RWPE2 (cell line): ENCODE measurements around the gene PLSCR5.

ENCODE experiments used
- ATAC-seq: fragments of 200-7000 bp; cut with Tn5 transposase; 3 replicates; pipeline ENCODE4 v1.9.1; 2021; ENCODE audit warnings: low read depth
- DNase-seq: peaks from one replicate; pipeline ENCODE4 v3.0.0-alpha.2; 2020; ENCODE audit warnings: low spot score
- H3K27ac ChIP-seq: fragments of 450-650 bp; 2 replicates; pipeline ENCODE4 v1.5.1; 2017; ENCODE audit warnings: mild to moderate bottlenecking; ENCODE audit not compliant: poor library complexity, severe bottlenecking
- H3K27me3 ChIP-seq: fragments of 250-450 bp; sonication (Bioruptor Pico); 2 replicates; pipeline ENCODE4 v1.5.1; 2021; ENCODE audit warnings: mild to moderate bottlenecking, moderate library complexity; ENCODE audit not compliant: insufficient read depth, poor library complexity, severe bottlenecking
- H3K36me3 ChIP-seq: fragments of 250-450 bp; sonication (Bioruptor Pico); 2 replicates; pipeline ENCODE4 v1.5.1; 2020; ENCODE audit warnings: low read depth, mild to moderate bottlenecking, moderate library complexity
- H3K4me1 ChIP-seq: fragments of 250-450 bp; sonication (Bioruptor Pico); 2 replicates; pipeline ENCODE4 v1.5.1; 2021; ENCODE audit warnings: mild to moderate bottlenecking, moderate library complexity; ENCODE audit not compliant: insufficient read depth, poor library complexity, severe bottlenecking
- H3K4me3 ChIP-seq: fragments of 250-450 bp; sonication (Bioruptor Pico); 2 replicates; pipeline ENCODE4 v1.5.1; 2021; ENCODE audit warnings: mild to moderate bottlenecking, moderate library complexity; ENCODE audit not compliant: severe bottlenecking
- H3K9me3 ChIP-seq: fragments of 250-450 bp; sonication (Bioruptor Pico); 2 replicates; pipeline ENCODE4 v1.5.1; 2021; ENCODE audit warnings: mild to moderate bottlenecking, moderate library complexity; ENCODE audit not compliant: severe bottlenecking
- CTCF ChIP-seq: fragments of 450-650 bp; IDR thresholded peaks from one replicate; pipeline ENCODE4 v1.5.1; 2017; ENCODE audit warnings: mild to moderate bottlenecking, moderate library complexity; ENCODE audit not compliant: poor library complexity, severe bottlenecking

Gene PLSCR5

GRCh38 chr3:146544002-146544928, 60.9 kb downstream of the PLSCR5 start, which contains the start of gene PLSCR1:
Gene PLSCR1, minus strand, starts transcription at chr3:146544607. Its CDS starts 8,055 bp downstream, at chr3:146536552.
- H3K27ac ChIP-seq: peak within 1 kb of the TSS; percentile 75
- no peaks in the 10 kb centered on the region for H3K9me3 ChIP-seq
- H3K27me3 ChIP-seq: no peaks in the 10 kb centered on the region
- TF ChIP-seq CTCF: no peak
- peak within 1 kb of the TSS; percentile 65 for H3K4me3 ChIP-seq
- DNase-seq (peak; percentile 93), ATAC-seq (peak; percentile 86)
- peaks cover 23% of the 10 kb centered on the region for H3K4me1 ChIP-seq
- H3K36me3 ChIP-seq: peaks cover 9% of the 10 kb centered on the region

- Histone ChIP-seq H3K4me3 (peak overlapping the region; percentile 65), H3K27ac (peak overlapping the region; percentile 75), H3K36me3 (peaks cover 11% of the 10 kb centered on the region), H3K4me1 (peaks cover 23% of the 10 kb centered on the region), H3K27me3 (no peaks in the 10 kb centered on the region), H3K9me3 (no peaks in the 10 kb centered on the region)
- peak; percentile 29; the same call in 2 of the 3 replicates for ATAC-seq
- DNase-seq: no peak
- no peak for TF ChIP-seq CTCF
Measured at GRCh38 chr3:146543461-146544001, 61.6 kb downstream of the PLSCR5 start.

- no peak for ATAC-seq
- Histone ChIP-seq H3K4me3 (peak overlapping the region; percentile 65), H3K36me3 (peaks cover 11% of the 10 kb centered on the region), H3K27me3 (no peaks in the 10 kb centered on the region), H3K4me1 (peaks cover 23% of the 10 kb centered on the region), H3K27ac (peak overlapping the region; percentile 75), H3K9me3 (no peaks in the 10 kb centered on the region)
- TF ChIP-seq CTCF: no peak
- DNase-seq: no peak
Measured at GRCh38 chr3:146542978-146543377, 62.2 kb downstream of the PLSCR5 start.

GRCh38 chr3:146542179-146542578, 63.0 kb downstream of the PLSCR5 start:
- no peak for DNase-seq
- ATAC-seq: no peak
- no peak for TF ChIP-seq CTCF
- H3K9me3 ChIP-seq: no peaks in the 10 kb centered on the region
- H3K4me3 ChIP-seq: no peak overlapping the region
- H3K36me3 ChIP-seq: peaks cover 19% of the 10 kb centered on the region
- H3K27me3 ChIP-seq: no peaks in the 10 kb centered on the region
- no peak overlapping the region for H3K27ac ChIP-seq
- peaks cover 23% of the 10 kb centered on the region for H3K4me1 ChIP-seq
